Kidney (tissue), 14 donors: ENCODE results near the gene C19orf38. TPM values are rescaled to one million over a fixed set of nuclear protein-coding genes. Genes with fewer than 3 reads are reported as not detected.
A peak's percentile ranks its signal among the peaks of the same experiment; 100 is the strongest.
"Not testable (repeated sequence)": the region's sequence is repeated elsewhere in the genome, so short reads cannot be mapped to it uniquely, and the experiment has no call there.

ENCODE experiments used
- DNase-seq, 5 donors: peaks; one replicate each; pipeline ENCODE4 v3.0.0-alpha.2; 2013 to 2020
- FAIRE-seq: peaks from 2 replicates; lab custom pipeline; 2012; peaks lifted over from hg19 to GRCh38; lab: Jason Lieb, UNC
- H3K27ac ChIP-seq, 2 donors: one replicate each; pipeline ENCODE4 v1.7.0; 2013; ENCODE audit warnings: low read depth in 2 of 2, low read length in 2 of 2, inconsistent platforms in 1 of 2
- H3K27me3 ChIP-seq: one replicate; pipeline ENCODE4 v1.7.1; 2013; ENCODE audit warnings: low read length, inconsistent platforms; ENCODE audit not compliant: control insufficient read depth, insufficient read depth
- H3K36me3 ChIP-seq, 3 donors: one replicate each; pipeline versions ENCODE4 v1.7.0 to v1.7.1; 2013; ENCODE audit warnings: low read length in 3 of 3, control low read depth in 1 of 3, inconsistent platforms in 1 of 3; ENCODE audit not compliant: insufficient read depth in 3 of 3, control insufficient read depth in 2 of 3
- H3K4me1 ChIP-seq, 3 donors: one replicate each; pipeline versions ENCODE4 v1.7.0 to v1.7.1; 2013; ENCODE audit warnings: low read length in 3 of 3, inconsistent platforms in 1 of 3, low read depth in 1 of 3; ENCODE audit not compliant: control insufficient read depth in 2 of 3, insufficient read depth in 2 of 3
- H3K4me3 ChIP-seq, 3 donors: one replicate each; pipeline versions ENCODE4 v1.7.0 to v1.8.1; 2013; ENCODE audit warnings: low read length in 3 of 3, control low read depth in 1 of 3, inconsistent platforms in 1 of 3
- H3K9ac ChIP-seq, 3 donors: one replicate each; pipeline versions ENCODE4 v1.7.0 to v1.7.1; 2013; ENCODE audit warnings: low read length in 3 of 3, control low read depth in 1 of 3, inconsistent platforms in 1 of 3
- H3K9me3 ChIP-seq, 3 donors: one replicate each; pipeline versions ENCODE4 v1.7.0 to v1.7.1; 2013; ENCODE audit warnings: low read length in 3 of 3, control low read depth in 1 of 3, inconsistent platforms in 1 of 3; ENCODE audit not compliant: control insufficient read depth in 2 of 3, insufficient read depth in 1 of 3
- CTCF ChIP-seq: IDR thresholded peaks from 3 replicates; pipeline ENCODE4 v1.5.1; 2012; ENCODE audit warnings: mild to moderate bottlenecking, moderate library complexity, borderline replicate concordance; ENCODE audit not compliant: insufficient read depth; ENCODE audit errors: extremely low read depth
- intact Hi-C: fragments of 100-400 bp; cut with DNase I; formaldehyde crosslinking; loops from one replicate; pipeline ENCODE4 v1.11.1; 2022
- polyA plus RNA-seq: library from polyadenylated mRNA; stranded (reverse); fragments of 350-450 nt; fragmentation: Illumina TruSeq; extraction: RNeasy Lipid Tissue Mini Kit (QIAGEN cat#74804); gene quantifications from one replicate; pipeline ENCODE4 v1.2.3, GENCODE V29; 2014; ENCODE audit warnings: low read depth, low replicate concordance; ENCODE audit not compliant: insufficient read depth
- total RNA-seq: library from RNA; stranded (reverse); fragmentation: NEBNext Ultra II Directional; extraction: Animal tissue kit (Norgen Biotek cat#: 25700); gene quantifications from one replicate; pipeline ENCODE4 v1.2.1, GENCODE V29; 2021
- donor health status: control.
- donor health status: control.
- donor health status: control.
- donor health status: control.
- donor health status: control.
- donor health status: DM: yes; HTN: yes; CAD: no.
- donor health status: Normal renal cell carcinoma (clear cell type).

Gene C19orf38
- total and polyA plus RNA-seq, 2 donors from 2014 or later: 2.4 to 3.3 TPM

DNA sequence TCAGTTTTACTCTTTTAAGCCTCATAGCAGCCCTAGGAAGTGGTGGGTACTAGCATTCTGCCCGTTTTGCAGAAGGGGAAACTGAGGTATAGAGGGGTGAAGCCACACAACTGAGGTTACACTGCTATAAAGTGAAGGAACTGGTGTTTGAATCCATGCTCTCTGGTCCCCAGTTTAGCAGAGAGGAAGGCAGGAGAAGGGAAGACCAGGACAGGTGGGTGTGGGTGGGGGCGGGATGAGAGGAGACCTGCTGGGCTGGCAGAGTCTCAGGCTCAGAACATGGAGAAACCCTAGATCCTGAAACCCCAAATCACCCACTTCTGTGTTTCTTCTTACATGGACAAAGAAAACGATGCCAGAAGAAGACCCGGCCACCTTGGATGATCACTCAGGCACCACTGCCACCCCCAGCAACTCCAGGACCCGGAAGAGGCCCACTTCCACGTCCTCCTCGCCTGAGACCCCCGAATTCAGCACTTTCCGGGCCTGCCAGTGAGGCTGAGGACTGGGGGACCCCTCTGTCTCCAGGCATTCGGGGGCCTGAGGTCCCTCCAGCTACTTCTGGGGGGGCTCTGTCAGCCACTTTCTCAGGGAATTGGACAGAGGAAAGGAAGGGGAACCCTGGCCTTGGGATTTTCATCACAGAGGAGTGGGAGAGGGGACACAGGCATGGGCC is 20.8 kb downstream of the C19orf38 start:
- no peaks in the 10 kb centered on the region for H3K9me3 ChIP-seq
- DNase-seq: no peak

GRCh38 chr19:10869872-10870311 is 21.7 kb downstream of the C19orf38 start:
- H3K4me1 ChIP-seq, intact Hi-C loops, H3K9me3 ChIP-seq, H3K36me3 ChIP-seq, H3K27me3 ChIP-seq, FAIRE-seq, H3K27ac ChIP-seq, H3K4me3 ChIP-seq, H3K9ac ChIP-seq: not testable (repeated sequence)
- DNase-seq: peak in 2 of 5 donors; percentile 76 to 86

More for the DNA sequence above, 20.8 kb downstream of the C19orf38 start:
- intact Hi-C loops: no loop called here
- no peak overlapping the region for H3K9ac ChIP-seq
- no peak for FAIRE-seq
- no peak overlapping the region for H3K27ac ChIP-seq
- no peaks in the 10 kb centered on the region for H3K36me3 ChIP-seq
- TF ChIP-seq CTCF: no peak
- no peaks in the 10 kb centered on the region for H3K27me3 ChIP-seq
- no peak overlapping the region for H3K4me3 ChIP-seq
- peaks cover 0 to 9% (median 3%) of the 10 kb centered on the region in 3 donors for H3K4me1 ChIP-seq

DNA sequence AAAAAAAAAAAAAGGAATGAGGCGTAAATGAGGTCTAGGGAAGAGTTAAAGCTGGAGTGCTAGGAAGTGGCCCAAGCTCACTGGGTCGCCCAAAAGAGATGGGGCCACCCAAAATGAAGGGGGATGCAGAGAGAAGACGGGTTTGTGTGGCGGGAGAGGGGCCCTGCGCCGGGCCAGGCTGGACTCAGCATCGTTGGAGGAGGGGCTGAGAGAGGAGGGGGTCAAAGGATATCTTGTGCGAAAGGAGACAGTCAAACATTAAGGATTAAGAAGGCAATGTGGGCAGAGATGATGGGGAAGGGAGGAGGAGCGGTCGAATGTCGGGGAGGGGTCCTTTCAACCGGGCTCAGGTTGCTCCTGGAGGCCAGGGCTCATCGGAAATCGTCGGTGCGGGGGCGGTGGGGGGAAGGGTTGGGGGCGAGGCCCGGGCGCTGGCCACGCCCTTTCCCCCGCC is 22.3 kb downstream of the C19orf38 start:
- no peaks in the 10 kb centered on the region for H3K9me3 ChIP-seq
- H3K9ac ChIP-seq: peak overlapping the region in 2 of 3 donors; percentile 75 to 77
- H3K4me1 ChIP-seq: peaks cover 0 to 7% (median 0%) of the 10 kb centered on the region in 3 donors
- TF ChIP-seq CTCF: no peak
- intact Hi-C loops: no loop called here
- H3K4me3 ChIP-seq: peak overlapping the region; percentile 54 to 88 (median 80)
- no peaks in the 10 kb centered on the region for H3K36me3 ChIP-seq
- no peak for DNase-seq
- no peak for FAIRE-seq
- H3K27me3 ChIP-seq: no peaks in the 10 kb centered on the region
- peak overlapping the region in 1 of 2 donors; percentile 0 for H3K27ac ChIP-seq

- H3K27me3 ChIP-seq: no peaks in the 10 kb centered on the region
- H3K27ac ChIP-seq: peak within 1 kb of the TSS in 1 of 2 donors; percentile 17
- peaks cover 0 to 7% (median 0%) of the 10 kb centered on the region in 3 donors for H3K4me1 ChIP-seq
- FAIRE-seq: no peak
- H3K9ac ChIP-seq: peak within 1 kb of the TSS; percentile 65 to 77 (median 75)
- peak; percentile 99 to 100 (median 100) for DNase-seq
- intact Hi-C loops: no loop called here
- H3K9me3 ChIP-seq: no peaks in the 10 kb centered on the region
- peak; percentile 96 for TF ChIP-seq CTCF
- peak within 1 kb of the TSS; percentile 64 to 88 (median 80) for H3K4me3 ChIP-seq
- no peaks in the 10 kb centered on the region for H3K36me3 ChIP-seq
Measured at GRCh38 chr19:10870955-10871603, 22.9 kb downstream of the C19orf38 start, which contains the start of gene CARM1. Gene CARM1 (plus strand): TSS chr19:10871553. CDS start chr19:10871703, 150 bp downstream.
